ENCODE measurements around the gene DAPK1. TPM values are rescaled to one million over a fixed set of nuclear protein-coding genes. Genes with fewer than 3 reads are reported as not detected.

Gene DAPK1
- total and polyA plus RNA-seq, 2 donors from 2014 or later: 15.5 to 166 TPM

- no peak for TF ChIP-seq CTCF (IDR thresholded peaks at IDR 0.05; ENCODE audit: borderline replicate concordance, extremely low read depth, insufficient read depth)
- H3K27me3 ChIP-seq (ENCODE audit: control insufficient read depth, insufficient read depth, low read length): no peaks in the 10 kb centered on the region
- no peaks in the 10 kb centered on the region for H3K9me3 ChIP-seq (ENCODE audit: control insufficient read depth in 2 of 3, insufficient read depth in 1 of 3, low read length in 3 of 3)
- DNase-seq: no peak
- no peak overlapping the region for H3K27ac ChIP-seq (ENCODE audit: low read depth in 2 of 2, low read length in 2 of 2)
- no peak for FAIRE-seq
- intact Hi-C loops (cut with DNase I): no loop called here
- no peaks in the 10 kb centered on the region for H3K36me3 ChIP-seq (ENCODE audit: control insufficient read depth in 2 of 3, insufficient read depth in 3 of 3, low read length in 3 of 3)
- no peak overlapping the region for H3K4me3 ChIP-seq (ENCODE audit: low read length in 3 of 3)
- H3K4me1 ChIP-seq (ENCODE audit: control insufficient read depth in 2 of 3, insufficient read depth in 2 of 3, low read depth in 1 of 3, low read length in 3 of 3): peaks cover 0 to 11% (median 2%) of the 10 kb centered on the region in 3 donors
- H3K9ac ChIP-seq (ENCODE audit: low read length in 3 of 3): no peak overlapping the region
Measured at GRCh38 chr9:87750726-87751125, 253.1 kb downstream of the DAPK1 start.

DNA sequence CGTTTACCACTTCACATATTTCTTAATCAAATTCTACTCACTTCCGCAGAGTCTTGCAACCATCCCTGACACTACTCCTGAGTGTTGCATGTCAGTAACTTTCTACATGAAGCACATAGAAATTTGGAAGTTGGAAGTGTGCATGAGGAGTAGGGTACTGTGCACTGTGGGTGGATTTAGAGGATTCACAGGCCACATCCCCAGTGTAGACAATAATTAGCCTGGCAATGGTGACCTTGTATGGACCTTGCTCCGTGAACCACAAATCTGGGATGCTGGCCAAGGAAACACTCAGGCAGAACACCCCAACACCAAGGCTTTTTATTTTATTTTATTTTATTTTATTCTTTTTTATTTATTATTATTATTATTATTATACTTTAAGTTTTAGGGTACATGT, 253.8 kb downstream of the DAPK1 start:
- peak; percentile 72 for FAIRE-seq

GRCh38 chr9:87751868-87752267, 254.2 kb downstream of the DAPK1 start:
- no peak for TF ChIP-seq CTCF (IDR thresholded peaks at IDR 0.05; ENCODE audit: borderline replicate concordance, extremely low read depth, insufficient read depth)
- Histone ChIP-seq H3K9me3 (ENCODE audit: control insufficient read depth in 2 of 3, insufficient read depth in 1 of 3, low read length in 3 of 3) (no peaks in the 10 kb centered on the region), H3K27me3 (ENCODE audit: control insufficient read depth, insufficient read depth, low read length) (no peaks in the 10 kb centered on the region), H3K4me3 (ENCODE audit: low read length in 3 of 3) (no peak overlapping the region), H3K9ac (ENCODE audit: low read length in 3 of 3) (no peak overlapping the region), H3K27ac (ENCODE audit: low read depth in 2 of 2, low read length in 2 of 2) (peak overlapping the region in 1 of 2 donors; percentile 1), H3K36me3 (ENCODE audit: control insufficient read depth in 2 of 3, insufficient read depth in 3 of 3, low read length in 3 of 3) (no peaks in the 10 kb centered on the region), H3K4me1 (ENCODE audit: control insufficient read depth in 2 of 3, insufficient read depth in 2 of 3, low read depth in 1 of 3, low read length in 3 of 3) (peaks cover 0 to 11% (median 2%) of the 10 kb centered on the region in 3 donors)
- FAIRE-seq: no peak
- peak in 2 of 5 donors; percentile 29 to 57 for DNase-seq
- intact Hi-C loops (cut with DNase I): no loop called here

More for the DNA sequence above, 253.8 kb downstream of the DAPK1 start:
- Histone ChIP-seq H3K36me3 (ENCODE audit: control insufficient read depth in 2 of 3, insufficient read depth in 3 of 3, low read length in 3 of 3) (no peaks in the 10 kb centered on the region), H3K27ac (ENCODE audit: low read depth in 2 of 2, low read length in 2 of 2) (no peak overlapping the region), H3K9me3 (ENCODE audit: control insufficient read depth in 2 of 3, insufficient read depth in 1 of 3, low read length in 3 of 3) (no peaks in the 10 kb centered on the region), H3K4me3 (ENCODE audit: low read length in 3 of 3) (no peak overlapping the region), H3K27me3 (ENCODE audit: control insufficient read depth, insufficient read depth, low read length) (no peaks in the 10 kb centered on the region), H3K4me1 (ENCODE audit: control insufficient read depth in 2 of 3, insufficient read depth in 2 of 3, low read depth in 1 of 3, low read length in 3 of 3) (peaks cover 0 to 11% (median 2%) of the 10 kb centered on the region in 3 donors), H3K9ac (ENCODE audit: low read length in 3 of 3) (no peak overlapping the region)
- intact Hi-C loops (cut with DNase I): no loop called here
- peak in 1 of 5 donors; percentile 37 for DNase-seq
- no peak for TF ChIP-seq CTCF (IDR thresholded peaks at IDR 0.05; ENCODE audit: borderline replicate concordance, extremely low read depth, insufficient read depth)

DNA sequence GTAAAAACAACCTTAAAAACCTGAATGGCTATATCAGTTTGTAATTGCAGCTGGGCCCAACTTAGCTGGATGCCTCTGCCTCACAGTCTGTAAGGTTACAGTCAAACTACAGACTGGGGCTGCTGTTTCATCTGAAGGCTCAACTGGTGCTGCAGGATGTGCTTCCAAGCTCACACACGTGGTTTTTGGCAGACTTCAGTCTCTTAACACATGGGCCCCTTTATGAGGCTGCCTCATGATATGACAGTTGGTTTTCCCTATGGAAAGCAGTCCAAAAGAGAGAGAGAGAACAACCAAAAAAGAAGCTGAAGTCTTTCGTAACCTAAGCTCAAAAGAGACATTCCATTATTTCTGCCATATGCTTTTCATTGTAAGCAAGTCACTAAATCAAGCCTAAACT, 255.6 kb downstream of the DAPK1 start:
- FAIRE-seq (no peak), DNase-seq (no peak)
- H3K9ac ChIP-seq (ENCODE audit: low read length in 3 of 3): no peak overlapping the region
- H3K27ac ChIP-seq (ENCODE audit: low read depth in 2 of 2, low read length in 2 of 2): no peak overlapping the region
- no peaks in the 10 kb centered on the region for H3K27me3 ChIP-seq (ENCODE audit: control insufficient read depth, insufficient read depth, low read length)
- H3K4me1 ChIP-seq (ENCODE audit: control insufficient read depth in 2 of 3, insufficient read depth in 2 of 3, low read depth in 1 of 3, low read length in 3 of 3): peaks cover 0 to 11% (median 2%) of the 10 kb centered on the region in 3 donors
- no peak for TF ChIP-seq CTCF (IDR thresholded peaks at IDR 0.05; ENCODE audit: borderline replicate concordance, extremely low read depth, insufficient read depth)
- intact Hi-C loops (cut with DNase I): no loop called here
- H3K4me3 ChIP-seq (ENCODE audit: low read length in 3 of 3): no peak overlapping the region
- H3K9me3 ChIP-seq (ENCODE audit: control insufficient read depth in 2 of 3, insufficient read depth in 1 of 3, low read length in 3 of 3): no peaks in the 10 kb centered on the region
- H3K36me3 ChIP-seq (ENCODE audit: control insufficient read depth in 2 of 3, insufficient read depth in 3 of 3, low read length in 3 of 3): no peaks in the 10 kb centered on the region
